HepG2 (cell line): ENCODE data around the gene ACE. TPM values are rescaled to one million over a fixed set of nuclear protein-coding genes. Genes with fewer than 3 reads are reported as not detected.

ENCODE experiments used
- ATAC-seq: fragments of 200-7000 bp; cut with Tn5 transposase; 3 replicates; pipeline ENCODE4 v1.9.1; 2020; ENCODE audit warnings: mild to moderate bottlenecking, moderate library complexity
- BruUV-seq: library from RNA; stranded (reverse); fragments of 400-500 nt; replicated peaks from 2 replicates; lab custom pipeline; 2021; lab: Mats Ljungman, UMichigan
- CTCF ChIA-PET: fragments of 300-600 bp; formaldehyde crosslinking; extraction: SDS; loops from one replicate; lab custom pipeline; 2021; ENCODE audit warnings: low total read pairs, inconsistent platforms, low intra/inter-chr PET ratio; lab: Yijun Ruan, JAX
- POLR2A ChIA-PET: fragments of 350-600 bp; sonication (Branson Sonifier 250); formaldehyde crosslinking; loops from one replicate; lab custom pipeline; 2020; ENCODE audit warnings: antibody characterized with exemption, inconsistent platforms; lab: Yijun Ruan, JAX
- DNase-seq: peaks from one replicate; pipeline ENCODE4 v3.0.0-alpha.2; 2015; ENCODE audit warnings: low spot score
- FAIRE-seq: peaks from 3 replicates; lab custom pipeline; 2011; peaks lifted over from hg19 to GRCh38; lab: Jason Lieb, UNC
- H2AFZ ChIP-seq: one replicate; pipeline ENCODE4 v1.6.1; 2011; ENCODE audit warnings: low read length, inconsistent platforms
- H3K27ac ChIP-seq: fragments of 300-600 bp; 3 replicates; pipeline ENCODE4 v1.8.0; 2011; ENCODE audit warnings: mixed run types, mild to moderate bottlenecking, mixed read lengths, low read length, inconsistent platforms; ENCODE audit not compliant: insufficient read depth; ENCODE audit errors: extremely low read length
- H3K27me3 ChIP-seq, 2 experiments: fragments of 200-600 bp in 1 of 2; 2 replicates in 1 of 2; 3 replicates in 1 of 2; pipeline versions ENCODE4 v1.6.0 to v1.8.0; 2011; ENCODE audit warnings: low read length in 2 of 2, mild to moderate bottlenecking in 2 of 2, moderate library complexity in 2 of 2, inconsistent platforms in 1 of 2; ENCODE audit not compliant: insufficient read depth in 2 of 2, control insufficient read depth in 1 of 2
- H3K36me3 ChIP-seq, 2 experiments: fragments of 200-600 bp in 1 of 2; replicated peaks in 1 of 2; 2 replicates in 1 of 2; 3 replicates in 1 of 2; pipeline versions ENCODE4 v1.5.1 to v1.8.0; 2011; ENCODE audit warnings: low read length in 2 of 2, inconsistent platforms in 1 of 2; ENCODE audit not compliant: insufficient read depth in 2 of 2, control insufficient read depth in 1 of 2
- H3K4me1 ChIP-seq: 2 replicates; pipeline ENCODE4 v1.5.1; 2012; ENCODE audit warnings: low read length, inconsistent platforms; ENCODE audit not compliant: insufficient read depth
- H3K4me2 ChIP-seq: 2 replicates; pipeline ENCODE4 v1.6.0; 2011; ENCODE audit warnings: low read depth, low read length, inconsistent platforms
- H3K4me3 ChIP-seq, 3 experiments: fragments of 200-600 bp in 1 of 3; sonication (generic), shearing (Covaris generic) in 1 of 3; replicated peaks in 1 of 3; 2 replicates each; pipeline ENCODE4 v1.5.1; 2011 to 2016; ENCODE audit warnings: low read length in 3 of 3, inconsistent platforms in 2 of 3, low read depth in 2 of 3, mild to moderate bottlenecking in 2 of 3, control low read depth in 1 of 3, mixed read lengths in 1 of 3; ENCODE audit not compliant: insufficient read depth in 1 of 3
- H3K79me2 ChIP-seq: one replicate; pipeline ENCODE4 v1.6.1; 2011; ENCODE audit warnings: low read length, inconsistent platforms; ENCODE audit not compliant: insufficient read depth
- H3K9ac ChIP-seq: 2 replicates; pipeline ENCODE4 v1.6.0; 2011; ENCODE audit warnings: mild to moderate bottlenecking, low read depth, low read length, inconsistent platforms; ENCODE audit not compliant: insufficient read depth
- H3K9me3 ChIP-seq: 2 replicates; pipeline ENCODE4 v1.5.1; 2012; ENCODE audit warnings: mild to moderate bottlenecking, low read length
- H4K20me1 ChIP-seq: 2 replicates; pipeline ENCODE4 v1.6.0; 2011; ENCODE audit warnings: inconsistent platforms, mild to moderate bottlenecking, low read length, moderate library complexity; ENCODE audit not compliant: insufficient read depth
- NFIC ChIP-seq: IDR thresholded peaks from 2 replicates; pipeline ENCODE4 v1.6.1; 2012; ENCODE audit warnings: mild to moderate bottlenecking, low read length, inconsistent platforms
- NFKB2 ChIP-seq: sonication (generic); formaldehyde crosslinking; IDR thresholded peaks from 2 replicates; pipeline ENCODE4 v1.4.0; 2020; ENCODE audit warnings: missing genetic modification reagents, borderline replicate concordance
- PAWR ChIP-seq: sonication (generic); formaldehyde crosslinking; IDR thresholded peaks from 2 replicates; pipeline ENCODE4 v1.4.0; 2020; ENCODE audit warnings: missing genetic modification reagents, mild to moderate bottlenecking, borderline replicate concordance
- REXO4 ChIP-seq: sonication (generic); formaldehyde crosslinking; IDR thresholded peaks from 2 replicates; pipeline ENCODE4 v1.8.0; 2022; ENCODE audit warnings: missing genetic modification reagents, mild to moderate bottlenecking, borderline replicate concordance
- SALL1 ChIP-seq: sonication (generic); formaldehyde crosslinking; IDR thresholded peaks from 2 replicates; pipeline ENCODE4 v1.8.0; 2022; ENCODE audit warnings: mild to moderate bottlenecking, missing genetic modification reagents
- ZFX ChIP-seq: sonication (generic); formaldehyde crosslinking; IDR thresholded peaks from 2 replicates; pipeline ENCODE4 v1.4.0; 2020; ENCODE audit warnings: mild to moderate bottlenecking, low read depth, missing genetic modification reagents, moderate library complexity
- ZNF331 ChIP-seq: sonication (generic); formaldehyde crosslinking; IDR thresholded peaks from 2 replicates; pipeline ENCODE4 v1.4.0; 2020; ENCODE audit warnings: missing genetic modification reagents
- WGBS: methylation state at CpG from one replicate; pipeline ENCODE4 v1.1.6; 2017; ENCODE audit warnings: low lambda C conversion rate; 5-methylcytosine and 5-hydroxymethylcytosine counted together
- in situ Hi-C: cut with HindIII; loops from 2 replicates; pipeline ENCODE4 v1.10.0; 2017; ENCODE audit warnings: low pct_unique_long_range_greater_than_20kb; ENCODE audit not compliant: extremely low pct_ligation_motif_present
- intact Hi-C: fragments of 100-400 bp; cut with micrococcal nuclease; formaldehyde crosslinking; loops from one replicate; pipeline ENCODE4 v1.10.0; 2022; ENCODE audit not compliant: unreplicated experiment
- polyA plus RNA-seq, 8 experiments: library from polyadenylated mRNA; depleted of rRNA in 3 of 8; stranded (reverse) in 7 of 8; unstranded in 1 of 8; fragments of >200 nt; fragmentation: Illumina TruSeq in 4 of 8; extraction: Trizol in 4 of 8; gene quantifications; 2 replicates each; pipeline versions ENCODE4 v1.2.1 to v1.2.3, GENCODE V29; 2011 to 2016; ENCODE audit warnings: low read depth in 4 of 8, missing spikeins in 1 of 8, mixed read lengths in 1 of 8; ENCODE audit not compliant: insufficient read depth in 1 of 8
- total RNA-seq, 5 experiments: library from RNA; depleted of rRNA; stranded (reverse); fragments of >200 nt; fragmentation: Illumina TruSeq; extraction: Trizol; gene quantifications; 2 replicates each; pipeline ENCODE4 v1.2.3, GENCODE V29; 2016; ENCODE audit warnings: low read depth in 1 of 5
- TF ChIP-seq, protein P1 (sequence below): sonication (generic); formaldehyde crosslinking; IDR thresholded peaks from 2 replicates; pipeline ENCODE4 v1.8.0; 2022; ENCODE audit warnings: missing genetic modification reagents, mild to moderate bottlenecking, inconsistent platforms, borderline replicate concordance
- TF ChIP-seq, protein P2 (sequence below): sonication (generic); formaldehyde crosslinking; IDR thresholded peaks from 2 replicates; pipeline ENCODE4 v1.4.0; 2020; ENCODE audit warnings: missing genetic modification reagents, borderline replicate concordance
- TF ChIP-seq, protein P3 (sequence below): IDR thresholded peaks from 2 replicates; pipeline ENCODE4 v1.6.1; 2016; ENCODE audit warnings: control low read depth

Gene ACE
- total and polyA plus RNA-seq, 2 of the 13 experiments (the other 11 are each of a cell fraction or from before 2014, with no cell fraction given), result 0.08 to 0.13 TPM

DNA sequence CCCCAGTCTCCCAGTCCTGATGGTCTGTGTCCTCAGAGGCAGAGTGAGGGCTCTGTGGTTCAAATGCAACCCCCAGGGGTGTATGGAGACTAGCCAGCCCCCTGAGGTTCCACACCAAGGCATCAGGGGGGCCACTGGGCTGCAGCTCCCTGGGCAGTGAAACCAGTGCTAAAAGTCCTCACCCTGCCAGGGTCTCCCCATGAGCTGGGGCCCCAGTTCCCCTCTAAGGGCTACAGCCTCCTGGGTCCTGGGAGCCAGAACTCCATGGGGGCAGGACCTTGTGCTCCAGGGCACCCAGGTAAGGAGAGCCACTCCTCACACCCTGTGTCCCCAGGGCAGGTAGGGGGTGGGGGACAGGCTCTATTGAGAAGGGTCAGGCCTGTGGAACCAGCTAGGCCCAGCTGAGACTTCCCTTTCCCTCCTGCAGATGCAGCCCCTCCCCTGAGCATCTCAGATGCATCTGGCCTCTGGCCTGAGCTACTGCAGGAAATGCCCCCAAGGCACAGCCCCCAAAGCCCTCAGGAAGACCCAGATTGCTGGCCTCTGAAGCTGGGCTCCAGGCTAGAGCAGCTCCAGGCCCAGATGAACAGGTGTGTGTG lies 67.1 kb downstream of the ACE start:
- H3K9ac ChIP-seq, result no peak overlapping the region
- H4K20me1 ChIP-seq, result no peaks in the 10 kb centered on the region
- H3K27ac ChIP-seq, result no peak overlapping the region
- intact Hi-C loops, result no loop called here
- ChIA-PET CTCF (no interaction called here), POLR2A (interaction anchor here (1.5 kb wide), 1 partner anchor 13 kb away, joined by 4 read pairs; no protein-coding TSS in a partner anchor)
- no peak overlapping the region for H2AFZ ChIP-seq
- DNase-seq, result no peak
- no peaks in the 10 kb centered on the region for H3K36me3 ChIP-seq
- no peak; the same call in 2 of the 3 replicates for ATAC-seq
- no peak overlapping the region for H3K4me3 ChIP-seq
- no peak overlapping the region for H3K4me2 ChIP-seq
- FAIRE-seq, result no peak
- H3K9me3 ChIP-seq, result no peaks in the 10 kb centered on the region
- H3K79me2 ChIP-seq, result no peaks in the 10 kb centered on the region
- TF ChIP-seq ZNF331 (CRISPR knock-in tag) (no peak), REXO4 (0 out of 2 replicates have a peak, but pooled peaks have one; percentile 30), PAWR (no peak)
- peaks cover 11 to 39% of the 10 kb centered on the region in 2 experiments for H3K27me3 ChIP-seq
- H3K4me1 ChIP-seq, result peaks cover 74% of the 10 kb centered on the region
- in situ Hi-C loops, result no loop called here
- BruUV-seq, result no TSS peak

DNA sequence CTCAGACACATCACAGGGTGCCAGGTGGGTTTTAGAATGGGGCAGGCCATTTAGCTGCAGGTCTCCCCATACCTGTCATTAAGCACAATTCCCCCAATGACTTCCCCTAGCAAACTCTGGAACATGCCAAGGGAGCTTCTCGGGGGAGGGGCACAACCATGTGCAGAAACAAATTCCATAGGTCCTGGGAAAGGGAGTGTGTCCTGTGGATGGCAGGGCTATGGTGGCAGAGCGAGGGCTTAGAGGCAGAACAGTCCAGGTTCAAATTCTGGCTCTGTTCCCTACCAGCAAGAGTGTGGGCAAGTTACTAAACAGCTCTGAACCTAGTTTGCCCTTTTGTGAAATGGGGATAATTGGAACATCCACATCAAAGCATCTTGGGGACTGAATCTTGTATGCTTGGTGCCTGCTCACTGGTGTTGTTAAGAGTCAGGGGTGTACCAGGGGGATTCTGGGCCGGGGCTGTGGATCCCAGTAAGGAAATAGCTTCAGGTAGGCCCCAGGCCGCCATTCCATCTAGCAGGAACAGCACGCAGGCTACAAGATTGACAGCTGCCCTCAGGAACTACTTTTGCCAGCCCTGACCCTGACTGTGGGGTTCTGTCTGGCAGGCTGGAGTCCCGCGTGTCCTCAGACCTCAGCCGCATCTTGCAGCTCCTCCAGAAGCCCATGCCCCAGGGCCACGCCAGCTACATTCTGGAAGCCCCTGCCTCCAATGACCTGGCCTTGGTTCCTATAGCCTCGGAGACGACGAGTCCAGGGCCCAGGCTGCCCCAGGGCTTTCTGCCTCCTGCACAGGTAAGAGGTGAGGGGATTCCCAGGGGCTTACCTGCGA lies 67.8 kb downstream of the ACE start:
- ATAC-seq, result no peak
- WGBS, result 39% methylated on average over 3 of the region's 13 CpGs
- H3K36me3 ChIP-seq, result no peaks in the 10 kb centered on the region
- H3K4me3 ChIP-seq, result no peak overlapping the region
- no TSS peak for BruUV-seq
- peaks cover 5 to 31% of the 10 kb centered on the region in 2 experiments for H3K27me3 ChIP-seq
- DNase-seq, result no peak
- no peaks in the 10 kb centered on the region for H3K79me2 ChIP-seq
- CTCF ChIA-PET, result no interaction called here
- no peak overlapping the region for H3K9ac ChIP-seq
- FAIRE-seq, result no peak
- peaks cover 74% of the 10 kb centered on the region for H3K4me1 ChIP-seq
- H2AFZ ChIP-seq, result no peak overlapping the region
- H3K9me3 ChIP-seq, result no peaks in the 10 kb centered on the region
- no peak overlapping the region for H3K27ac ChIP-seq
- in situ Hi-C loops (no loop called here), intact Hi-C loops (no loop called here)
- no peak overlapping the region for H3K4me2 ChIP-seq
- POLR2A ChIA-PET, result interaction anchor here (1.5 kb wide), 1 partner anchor 13 kb away, joined by 4 read pairs; no protein-coding TSS in a partner anchor
- H4K20me1 ChIP-seq, result no peaks in the 10 kb centered on the region
- TF ChIP-seq NFKB2 (no peak), ZFX (CRISPR knock-in tag) (0 out of 2 replicates have a peak, but pooled peaks have one; percentile 17), SALL1 (CRISPR knock-in tag) (peak; percentile 33; the same call in 1 of the 2 replicates), NFIC (no peak)
- TF ChIP-seq, protein P1, sequence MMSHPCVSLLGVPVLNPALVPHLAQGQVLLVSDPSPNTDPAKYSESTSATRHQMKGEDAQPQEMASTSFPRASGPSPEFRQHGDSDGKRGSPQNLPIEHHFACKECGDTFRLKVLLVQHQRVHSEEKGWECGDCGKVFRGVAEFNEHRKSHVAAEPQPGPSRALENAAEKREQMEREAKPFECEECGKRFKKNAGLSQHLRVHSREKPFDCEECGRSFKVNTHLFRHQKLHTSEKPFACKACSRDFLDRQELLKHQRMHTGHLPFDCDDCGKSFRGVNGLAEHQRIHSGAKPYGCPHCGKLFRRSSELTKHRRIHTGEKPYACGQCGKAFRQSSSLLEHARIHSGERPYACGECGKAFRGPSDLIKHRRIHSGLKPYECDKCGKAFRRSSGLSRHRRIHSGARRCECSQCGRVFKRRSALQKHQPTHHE, result no peak
- TF ChIP-seq, protein P2, sequence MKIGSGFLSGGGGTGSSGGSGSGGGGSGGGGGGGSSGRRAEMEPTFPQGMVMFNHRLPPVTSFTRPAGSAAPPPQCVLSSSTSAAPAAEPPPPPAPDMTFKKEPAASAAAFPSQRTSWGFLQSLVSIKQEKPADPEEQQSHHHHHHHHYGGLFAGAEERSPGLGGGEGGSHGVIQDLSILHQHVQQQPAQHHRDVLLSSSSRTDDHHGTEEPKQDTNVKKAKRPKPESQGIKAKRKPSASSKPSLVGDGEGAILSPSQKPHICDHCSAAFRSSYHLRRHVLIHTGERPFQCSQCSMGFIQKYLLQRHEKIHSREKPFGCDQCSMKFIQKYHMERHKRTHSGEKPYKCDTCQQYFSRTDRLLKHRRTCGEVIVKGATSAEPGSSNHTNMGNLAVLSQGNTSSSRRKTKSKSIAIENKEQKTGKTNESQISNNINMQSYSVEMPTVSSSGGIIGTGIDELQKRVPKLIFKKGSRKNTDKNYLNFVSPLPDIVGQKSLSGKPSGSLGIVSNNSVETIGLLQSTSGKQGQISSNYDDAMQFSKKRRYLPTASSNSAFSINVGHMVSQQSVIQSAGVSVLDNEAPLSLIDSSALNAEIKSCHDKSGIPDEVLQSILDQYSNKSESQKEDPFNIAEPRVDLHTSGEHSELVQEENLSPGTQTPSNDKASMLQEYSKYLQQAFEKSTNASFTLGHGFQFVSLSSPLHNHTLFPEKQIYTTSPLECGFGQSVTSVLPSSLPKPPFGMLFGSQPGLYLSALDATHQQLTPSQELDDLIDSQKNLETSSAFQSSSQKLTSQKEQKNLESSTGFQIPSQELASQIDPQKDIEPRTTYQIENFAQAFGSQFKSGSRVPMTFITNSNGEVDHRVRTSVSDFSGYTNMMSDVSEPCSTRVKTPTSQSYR (CRISPR knock-in tag), result peak; percentile 67; the same call in 1 of the 2 replicates
- TF ChIP-seq, protein P3, sequence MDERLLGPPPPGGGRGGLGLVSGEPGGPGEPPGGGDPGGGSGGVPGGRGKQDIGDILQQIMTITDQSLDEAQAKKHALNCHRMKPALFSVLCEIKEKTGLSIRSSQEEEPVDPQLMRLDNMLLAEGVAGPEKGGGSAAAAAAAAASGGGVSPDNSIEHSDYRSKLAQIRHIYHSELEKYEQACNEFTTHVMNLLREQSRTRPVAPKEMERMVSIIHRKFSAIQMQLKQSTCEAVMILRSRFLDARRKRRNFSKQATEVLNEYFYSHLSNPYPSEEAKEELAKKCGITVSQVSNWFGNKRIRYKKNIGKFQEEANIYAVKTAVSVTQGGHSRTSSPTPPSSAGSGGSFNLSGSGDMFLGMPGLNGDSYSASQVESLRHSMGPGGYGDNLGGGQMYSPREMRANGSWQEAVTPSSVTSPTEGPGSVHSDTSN, result 0 out of 2 replicates have a peak, but pooled peaks have one; percentile 11
